ENCODE data around the gene TSPAN2.

The TSPAN2 gene

DNA sequence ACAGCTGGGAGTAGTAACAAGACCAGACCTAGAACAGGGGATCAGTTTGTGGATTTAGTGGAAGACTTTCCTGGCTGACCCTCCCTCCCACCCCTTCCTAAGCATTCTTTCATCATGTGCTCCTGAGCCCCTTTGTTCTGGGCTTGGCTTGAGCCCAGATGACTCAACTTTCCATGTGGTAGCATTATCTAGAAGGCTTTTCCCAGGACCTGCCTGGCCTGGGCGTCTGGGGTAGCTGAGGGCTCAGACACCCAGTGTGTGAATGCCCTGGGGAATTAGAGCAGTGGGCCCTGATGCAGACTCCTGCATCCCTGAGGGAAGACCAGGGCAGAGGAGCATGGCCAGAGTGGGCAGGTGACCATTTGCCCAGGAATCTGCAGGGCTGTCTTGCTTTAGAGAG is 44.1 kb upstream of the TSPAN2 start:
- peaks cover 3% of the 10 kb centered on the region for H3K4me1 ChIP-seq (ENCODE audit: insufficient read depth, low read length, poor library complexity, severe bottlenecking)
- H3K36me3 ChIP-seq (ENCODE audit: insufficient read depth, low read length), result no peaks in the 10 kb centered on the region
- H3K4me2 ChIP-seq (ENCODE audit: low read depth, low read length, poor library complexity, severe bottlenecking), result no peak overlapping the region
- no peak overlapping the region for H3K4me3 ChIP-seq (ENCODE audit: low read length, poor library complexity, severe bottlenecking)
- H2AFZ ChIP-seq (ENCODE audit: low read length), result no peak overlapping the region
- no peaks in the 10 kb centered on the region for H3K79me2 ChIP-seq (ENCODE audit: insufficient read depth, low read length)
- H3K9ac ChIP-seq (ENCODE audit: low read depth, low read length, poor library complexity, severe bottlenecking), result no peak overlapping the region
- H3K9me3 ChIP-seq (ENCODE audit: insufficient read depth, low read depth, low read length), result no peaks in the 10 kb centered on the region
- H4K20me1 ChIP-seq (ENCODE audit: insufficient read depth, low read length, poor library complexity, severe bottlenecking), result no peaks in the 10 kb centered on the region
- H3F3A ChIP-seq (ENCODE audit: low read depth), result no peaks in the 10 kb centered on the region
- H3K9me2 ChIP-seq (replicated peaks; ENCODE audit: low read depth, low read length), result no peaks in the 10 kb centered on the region
- TF ChIP-seq CTCF (conservative IDR thresholded peaks at IDR 0.05; ENCODE audit: low read length), result no peak
- TF ChIP-seq EZH2phosphoT487 (IDR thresholded peaks at IDR 0.05; ENCODE audit: borderline replicate concordance), result no peak
- no peaks in the 10 kb centered on the region for H3K27me3 ChIP-seq (ENCODE audit: insufficient read depth, low read length, poor library complexity, severe bottlenecking)

- no peaks in the 10 kb centered on the region for H3K9me2 ChIP-seq (replicated peaks; ENCODE audit: low read depth, low read length)
- no peak for TF ChIP-seq CTCF (conservative IDR thresholded peaks at IDR 0.05; ENCODE audit: low read length)
- TF ChIP-seq EZH2phosphoT487 (IDR thresholded peaks at IDR 0.05; ENCODE audit: borderline replicate concordance), result no peak
- H3K79me2 ChIP-seq (ENCODE audit: insufficient read depth, low read length), result no peaks in the 10 kb centered on the region
- H3K9me3 ChIP-seq (ENCODE audit: insufficient read depth, low read depth, low read length), result no peaks in the 10 kb centered on the region
- H3K36me3 ChIP-seq (ENCODE audit: insufficient read depth, low read length), result no peaks in the 10 kb centered on the region
- no peaks in the 10 kb centered on the region for H3F3A ChIP-seq (ENCODE audit: low read depth)
- H3K4me1 ChIP-seq (ENCODE audit: insufficient read depth, low read length, poor library complexity, severe bottlenecking), result peaks cover 7% of the 10 kb centered on the region
- H3K9ac ChIP-seq (ENCODE audit: low read depth, low read length, poor library complexity, severe bottlenecking), result no peak overlapping the region
- H4K20me1 ChIP-seq (ENCODE audit: insufficient read depth, low read length, poor library complexity, severe bottlenecking), result no peaks in the 10 kb centered on the region
- H3K4me2 ChIP-seq (ENCODE audit: low read depth, low read length, poor library complexity, severe bottlenecking), result no peak overlapping the region
- H3K4me3 ChIP-seq (ENCODE audit: low read length, poor library complexity, severe bottlenecking), result no peak overlapping the region
- no peaks in the 10 kb centered on the region for H3K27me3 ChIP-seq (ENCODE audit: insufficient read depth, low read length, poor library complexity, severe bottlenecking)
- H2AFZ ChIP-seq (ENCODE audit: low read length), result no peak overlapping the region
Measured at GRCh38 chr1:115130786-115131185, 41.5 kb upstream of the TSPAN2 start.

DNA sequence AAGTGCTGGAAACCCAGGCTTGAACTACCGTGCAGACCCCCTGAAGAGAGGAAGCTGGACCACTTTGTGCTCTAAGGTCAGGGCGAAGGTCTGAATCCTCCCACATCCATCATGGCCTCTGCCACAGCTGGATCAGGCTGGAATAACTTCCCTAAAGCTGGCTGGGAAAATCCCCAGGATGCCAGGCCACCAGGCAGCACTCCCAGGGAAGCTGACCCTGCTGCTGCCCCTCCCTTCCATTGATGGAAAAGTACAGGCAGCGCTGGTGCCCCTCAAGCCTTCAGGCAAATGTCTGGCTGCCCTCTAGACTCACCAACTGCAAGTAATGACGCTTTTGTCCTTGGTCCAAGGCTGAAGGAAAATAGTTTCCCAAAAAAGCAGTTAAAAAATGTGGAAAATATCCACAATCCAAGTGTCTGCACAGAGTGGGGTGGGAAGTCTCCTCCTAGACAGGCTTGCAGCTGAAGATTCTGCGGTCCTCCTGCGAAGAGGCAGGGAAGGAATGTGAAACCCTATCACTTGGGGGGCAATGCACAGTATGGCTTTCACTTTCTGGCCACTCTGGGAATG is 39.9 kb upstream of the TSPAN2 start:
- Histone ChIP-seq H2AFZ (ENCODE audit: low read length) (no peak overlapping the region), H3K36me3 (ENCODE audit: insufficient read depth, low read length) (no peaks in the 10 kb centered on the region), H3K4me2 (ENCODE audit: low read depth, low read length, poor library complexity, severe bottlenecking) (no peak overlapping the region), H3F3A (ENCODE audit: low read depth) (no peaks in the 10 kb centered on the region), H3K79me2 (ENCODE audit: insufficient read depth, low read length) (no peaks in the 10 kb centered on the region), H3K9ac (ENCODE audit: low read depth, low read length, poor library complexity, severe bottlenecking) (no peak overlapping the region), H3K9me2 (replicated peaks; ENCODE audit: low read depth, low read length) (no peaks in the 10 kb centered on the region), H3K9me3 (ENCODE audit: insufficient read depth, low read depth, low read length) (no peaks in the 10 kb centered on the region), H3K4me1 (ENCODE audit: insufficient read depth, low read length, poor library complexity, severe bottlenecking) (peaks cover 7% of the 10 kb centered on the region), H3K27me3 (ENCODE audit: insufficient read depth, low read length, poor library complexity, severe bottlenecking) (no peaks in the 10 kb centered on the region), H3K4me3 (ENCODE audit: low read length, poor library complexity, severe bottlenecking) (no peak overlapping the region), H4K20me1 (ENCODE audit: insufficient read depth, low read length, poor library complexity, severe bottlenecking) (no peaks in the 10 kb centered on the region)
- TF ChIP-seq CTCF (conservative IDR thresholded peaks at IDR 0.05; ENCODE audit: low read length) (no peak), EZH2phosphoT487 (IDR thresholded peaks at IDR 0.05; ENCODE audit: borderline replicate concordance) (no peak)
